C4-2B (cell line): Measurements from ENCODE around the gene MTHFS.

ENCODE experiments used
- CTCF ChIP-seq: fragments of 450-650 bp; conservative IDR thresholded peaks from 2 replicates; pipeline ENCODE4 v1.5.1; 2017; ENCODE audit warnings: mild to moderate bottlenecking
- ZFX ChIP-seq: fragments of 450-650 bp; IDR thresholded peaks from 2 replicates; pipeline ENCODE4 v1.6.1; 2017

GRCh38 chr15:79872358-79873017, 24.3 kb downstream of the MTHFS start:
- no peak for TF ChIP-seq CTCF
- no peak for TF ChIP-seq ZFX
